ENCODE data around the gene VSTM4. TPM values are rescaled to one million over a fixed set of nuclear protein-coding genes. Genes with fewer than 3 reads are reported as not detected.

Gene VSTM4
- total and polyA plus RNA-seq, 8 donors: 0.32 to 2.4 (median 0.57) TPM

- ATAC-seq (peak in 1 of 4 donors; percentile 25), DNase-seq (no peak), FAIRE-seq (no peak)
- TF ChIP-seq, protein P1, sequence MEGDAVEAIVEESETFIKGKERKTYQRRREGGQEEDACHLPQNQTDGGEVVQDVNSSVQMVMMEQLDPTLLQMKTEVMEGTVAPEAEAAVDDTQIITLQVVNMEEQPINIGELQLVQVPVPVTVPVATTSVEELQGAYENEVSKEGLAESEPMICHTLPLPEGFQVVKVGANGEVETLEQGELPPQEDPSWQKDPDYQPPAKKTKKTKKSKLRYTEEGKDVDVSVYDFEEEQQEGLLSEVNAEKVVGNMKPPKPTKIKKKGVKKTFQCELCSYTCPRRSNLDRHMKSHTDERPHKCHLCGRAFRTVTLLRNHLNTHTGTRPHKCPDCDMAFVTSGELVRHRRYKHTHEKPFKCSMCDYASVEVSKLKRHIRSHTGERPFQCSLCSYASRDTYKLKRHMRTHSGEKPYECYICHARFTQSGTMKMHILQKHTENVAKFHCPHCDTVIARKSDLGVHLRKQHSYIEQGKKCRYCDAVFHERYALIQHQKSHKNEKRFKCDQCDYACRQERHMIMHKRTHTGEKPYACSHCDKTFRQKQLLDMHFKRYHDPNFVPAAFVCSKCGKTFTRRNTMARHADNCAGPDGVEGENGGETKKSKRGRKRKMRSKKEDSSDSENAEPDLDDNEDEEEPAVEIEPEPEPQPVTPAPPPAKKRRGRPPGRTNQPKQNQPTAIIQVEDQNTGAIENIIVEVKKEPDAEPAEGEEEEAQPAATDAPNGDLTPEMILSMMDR (IDR thresholded peaks at IDR 0.05): no peak
- Histone ChIP-seq H3K9me3 (no peaks in the 10 kb centered on the region), H3K36me3 (no peaks in the 10 kb centered on the region), H3K4me1 (no peaks in the 10 kb centered on the region), H3K27me3 (no peaks in the 10 kb centered on the region), H3K27ac (no peak overlapping the region), H3K4me3 (no peak overlapping the region)
- intact Hi-C loops (cut with DNase I): no loop called here
- 59 to 63% methylated on average over 7 of the region's 7 CpGs for WGBS, 2 donors
These were observed 56.7 kb downstream of the VSTM4 start for GRCh38 chr10:49058463-49059255.

DNA sequence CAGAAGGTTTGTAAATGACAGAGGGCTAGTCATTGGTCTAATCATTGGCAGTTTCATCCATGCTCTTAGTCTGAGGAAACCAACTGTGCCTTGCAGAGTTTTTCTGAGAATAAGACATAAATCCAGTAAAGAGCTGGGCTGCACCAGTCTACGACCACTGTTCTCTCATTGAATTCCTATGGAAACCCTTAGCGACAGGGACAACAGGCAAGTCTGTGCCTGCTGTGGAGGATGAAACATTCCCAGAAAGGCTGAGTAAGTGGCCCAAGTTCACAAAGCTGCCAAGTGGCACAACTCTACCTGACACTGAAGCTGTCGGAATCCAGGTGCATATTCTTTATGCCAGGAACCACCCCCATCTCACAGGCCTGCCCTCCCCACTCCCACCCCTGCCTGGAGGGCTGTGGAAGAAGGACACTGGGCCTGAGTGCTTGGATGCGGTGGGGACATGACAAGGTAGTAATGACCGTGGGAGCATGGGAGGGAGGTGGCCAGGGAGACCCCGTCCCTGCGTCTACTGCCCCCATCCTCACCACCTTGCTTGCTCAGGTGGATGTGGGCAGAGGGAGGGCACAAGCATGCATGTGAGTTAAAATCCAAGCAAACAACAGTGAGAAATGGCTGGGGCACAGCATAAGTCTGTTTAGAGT lies 58.0 kb downstream of the VSTM4 start:
- 75 to 80% methylated on average over 7 of the region's 7 CpGs for WGBS, 2 donors
- no peak for FAIRE-seq
- no peak overlapping the region for H3K27ac ChIP-seq

GRCh38 chr10:49056356-49056755 lies 59.0 kb downstream of the VSTM4 start:
- WGBS, 2 donors: 51 to 69% methylated on average over 1 of the region's 1 CpG
- H3K36me3 ChIP-seq: no peaks in the 10 kb centered on the region
- H3K4me1 ChIP-seq: no peaks in the 10 kb centered on the region
- intact Hi-C loops (cut with DNase I): no loop called here
- FAIRE-seq (no peak), DNase-seq (no peak), ATAC-seq (no peak)
- no peak overlapping the region for H3K4me3 ChIP-seq
- no peaks in the 10 kb centered on the region for H3K9me3 ChIP-seq
- no peaks in the 10 kb centered on the region for H3K27me3 ChIP-seq
- no peak overlapping the region for H3K27ac ChIP-seq
- TF ChIP-seq, protein P1 (IDR thresholded peaks at IDR 0.05): no peak

More for the DNA sequence above, 58.0 kb downstream of the VSTM4 start:
- intact Hi-C loops (cut with DNase I): no loop called here
- no peaks in the 10 kb centered on the region for H3K36me3 ChIP-seq
- ATAC-seq (no peak), DNase-seq (no peak)
- no peak overlapping the region for H3K4me3 ChIP-seq
- H3K4me1 ChIP-seq: no peaks in the 10 kb centered on the region
- H3K9me3 ChIP-seq: no peaks in the 10 kb centered on the region
- TF ChIP-seq, protein P1 (IDR thresholded peaks at IDR 0.05): no peak
- H3K27me3 ChIP-seq: no peaks in the 10 kb centered on the region

- Histone ChIP-seq H3K4me3 (no peak overlapping the region), H3K27ac (no peak overlapping the region), H3K9me3 (no peaks in the 10 kb centered on the region), H3K36me3 (no peaks in the 10 kb centered on the region), H3K4me1 (no peaks in the 10 kb centered on the region), H3K27me3 (no peaks in the 10 kb centered on the region)
- intact Hi-C loops (cut with DNase I): no loop called here
- no peak for FAIRE-seq
- 47 to 54% methylated on average over 5 of the region's 5 CpGs for WGBS, 2 donors
- no peak for ATAC-seq
- TF ChIP-seq, protein P1 (IDR thresholded peaks at IDR 0.05): no peak
- no peak for DNase-seq
These were observed 60.0 kb downstream of the VSTM4 start for GRCh38 chr10:49055221-49055849.
